Left lobe of liver (tissue), 2 donors: ENCODE results near the gene PDZD2. TPM values are rescaled to one million over a fixed set of nuclear protein-coding genes. Genes with fewer than 3 reads are reported as not detected.
A peak's percentile ranks its signal among the peaks of the same experiment; 100 is the strongest.
"Not testable (repeated sequence)": the region's sequence is repeated elsewhere in the genome, so short reads cannot be mapped to it uniquely, and the experiment has no call there.

Experiments used
- ATAC-seq: fragments of 200-7000 bp; cut with Tn5 transposase; one replicate; pipeline ENCODE4 v1.9.1; 2020; ENCODE audit warnings: mild to moderate bottlenecking, moderate library complexity
- DNase-seq: peaks from one replicate; pipeline ENCODE4 v3.0.0-alpha.2; 2020; ENCODE audit warnings: low spot score
- total RNA-seq: library from RNA; stranded (reverse); gene quantifications from one replicate; pipeline ENCODE4 v1.2.1, GENCODE V29; 2021
- donor health status: DM: no; HTN: no; CAD: no; lungs with moderate emphysema.
- donor health status: DM: no; HTN: yes; CAD: no.

Gene PDZD2
- total RNA-seq, 1 donor from 2014 or later: 0.63 TPM

- ATAC-seq: no peak
Observed at GRCh38 chr5:31995006-31995405, 356.1 kb downstream of the PDZD2 start.

GRCh38 chr5:31995714-31996113 is 356.8 kb downstream of the PDZD2 start:
- no peak for ATAC-seq
- DNase-seq: no peak

More at GRCh38 chr5:31995006-31995405, 356.1 kb downstream of the PDZD2 start:
- no peak for DNase-seq

DNA sequence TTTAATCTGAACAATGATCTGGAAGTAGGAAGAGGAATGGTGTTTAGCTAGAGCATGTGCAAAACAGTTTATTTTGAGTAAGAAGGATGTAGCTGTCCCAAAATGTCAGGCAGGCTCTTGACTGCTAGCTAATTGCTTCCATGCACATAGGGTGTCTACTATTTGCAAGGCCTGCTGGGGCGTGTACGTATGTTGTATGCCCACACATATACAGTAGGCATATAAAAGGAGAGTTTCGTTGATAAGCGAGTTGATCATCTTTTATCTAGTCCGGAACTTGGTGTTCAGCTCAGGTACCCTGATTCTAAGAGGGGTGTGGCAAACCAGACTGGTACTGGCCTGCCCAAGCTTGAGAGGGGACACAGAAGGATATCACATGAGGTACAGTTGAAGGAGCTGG is 358.0 kb downstream of the PDZD2 start:
- no peak for DNase-seq
- no peak for ATAC-seq

GRCh38 chr5:31999470-31999869 is 360.5 kb downstream of the PDZD2 start:
- DNase-seq (no peak), ATAC-seq (peak; percentile 33)

- DNase-seq: no peak
- no peak for ATAC-seq
Observed at GRCh38 chr5:32000731-32001130, 361.8 kb downstream of the PDZD2 start.

DNA sequence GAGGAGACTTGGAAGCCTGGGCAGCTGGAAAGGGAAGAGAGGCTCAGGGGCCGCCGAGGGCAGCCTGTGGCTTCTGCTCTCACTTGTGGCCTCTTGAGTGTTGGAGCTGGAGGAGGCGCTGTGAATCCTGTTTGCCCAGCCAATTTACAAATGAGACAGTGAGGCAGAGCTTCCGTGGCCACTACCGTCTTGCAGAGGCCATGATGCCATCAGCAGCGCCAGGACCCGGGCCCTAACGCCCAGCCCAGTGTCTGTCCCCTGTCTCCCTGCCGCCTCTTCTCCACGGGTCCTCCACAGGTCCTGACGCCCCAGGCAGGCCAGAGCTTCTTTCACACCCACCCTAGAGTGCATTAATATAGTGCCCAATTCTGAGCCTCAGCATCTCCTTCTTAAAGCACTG is 362.4 kb downstream of the PDZD2 start:
- ATAC-seq (no peak), DNase-seq (no peak)

DNA sequence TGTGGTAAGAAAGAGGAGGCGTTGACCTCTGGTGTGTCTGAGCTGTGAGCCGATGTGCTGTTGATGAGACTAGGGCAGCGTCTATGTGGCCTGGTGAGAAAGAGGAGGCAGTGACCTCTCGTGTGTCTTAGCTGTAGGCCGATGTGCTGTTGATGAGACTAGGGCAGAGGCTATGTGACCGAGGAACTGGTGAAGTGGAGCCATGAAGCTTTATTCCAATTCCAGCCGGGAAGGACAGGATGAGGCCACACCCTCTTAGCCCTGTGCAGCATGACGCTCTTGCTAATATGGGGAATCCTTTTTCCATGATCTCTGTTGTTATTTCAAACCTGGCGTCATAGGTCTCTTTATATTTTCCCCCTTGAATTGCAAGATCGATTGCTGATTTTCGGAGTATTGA is 362.8 kb downstream of the PDZD2 start:
- ATAC-seq (no peak), DNase-seq (no peak)

DNA sequence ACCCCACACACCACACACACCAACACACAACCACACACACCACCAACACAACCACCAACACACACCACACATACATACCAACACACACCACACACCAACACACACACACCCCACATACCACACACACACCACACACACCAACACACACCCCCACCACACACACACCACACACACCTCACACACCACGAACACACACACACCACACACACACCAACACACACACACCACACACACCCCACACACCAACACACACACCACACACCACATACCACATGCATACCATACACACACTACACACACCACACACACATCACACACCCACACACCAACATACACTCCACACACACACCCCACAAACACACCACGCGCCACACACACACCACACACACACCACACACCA is 363.8 kb downstream of the PDZD2 start:
- DNase-seq: no peak
- no peak for ATAC-seq

GRCh38 chr5:32003981-32004380 is 365.1 kb downstream of the PDZD2 start:
- ATAC-seq (no peak), DNase-seq (no peak)

GRCh38 chr5:32004404-32004803 is 365.5 kb downstream of the PDZD2 start:
- no peak for DNase-seq
- no peak for ATAC-seq

GRCh38 chr5:32008746-32009145 is 369.8 kb downstream of the PDZD2 start:
- DNase-seq (no peak), ATAC-seq (no peak)

- no peak for DNase-seq
Observed at GRCh38 chr5:32013658-32014057, 374.7 kb downstream of the PDZD2 start.

DNA sequence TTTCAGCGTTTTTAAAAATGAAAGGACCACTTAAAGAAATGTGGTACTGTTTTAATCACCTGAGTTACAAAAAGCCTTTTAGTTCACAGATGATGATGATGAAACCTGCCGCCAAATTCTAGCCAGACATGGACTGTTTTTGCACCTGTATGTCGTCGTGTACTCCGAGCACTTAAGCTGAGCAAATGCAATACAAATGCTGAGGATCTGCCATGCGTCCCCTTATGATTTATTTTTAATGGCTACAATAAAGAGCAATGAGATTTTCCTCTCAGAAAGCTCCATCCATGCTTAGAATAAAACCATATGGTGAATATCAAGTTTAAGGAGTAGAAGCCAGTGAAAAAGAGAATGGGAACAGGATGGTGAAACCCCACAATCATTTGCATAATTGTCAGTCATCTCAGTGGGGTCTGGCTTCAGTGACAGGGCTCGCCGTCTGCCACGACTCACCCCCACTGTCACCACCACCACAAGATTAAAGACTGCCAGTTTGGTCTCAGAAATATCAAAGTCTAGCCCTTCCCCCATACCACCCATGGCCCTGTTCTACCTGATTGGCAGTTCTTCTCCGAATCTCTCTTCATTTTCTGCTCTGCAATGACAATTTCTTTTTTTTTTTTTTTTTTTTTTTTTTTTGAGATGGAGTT is 375.3 kb downstream of the PDZD2 start:
- no peak for ATAC-seq
- DNase-seq: no peak

More at GRCh38 chr5:32013658-32014057, 374.7 kb downstream of the PDZD2 start:
- no peak for ATAC-seq

- not testable (repeated sequence) for ATAC-seq
Observed at GRCh38 chr5:32015262-32015661, 376.3 kb downstream of the PDZD2 start.

DNA sequence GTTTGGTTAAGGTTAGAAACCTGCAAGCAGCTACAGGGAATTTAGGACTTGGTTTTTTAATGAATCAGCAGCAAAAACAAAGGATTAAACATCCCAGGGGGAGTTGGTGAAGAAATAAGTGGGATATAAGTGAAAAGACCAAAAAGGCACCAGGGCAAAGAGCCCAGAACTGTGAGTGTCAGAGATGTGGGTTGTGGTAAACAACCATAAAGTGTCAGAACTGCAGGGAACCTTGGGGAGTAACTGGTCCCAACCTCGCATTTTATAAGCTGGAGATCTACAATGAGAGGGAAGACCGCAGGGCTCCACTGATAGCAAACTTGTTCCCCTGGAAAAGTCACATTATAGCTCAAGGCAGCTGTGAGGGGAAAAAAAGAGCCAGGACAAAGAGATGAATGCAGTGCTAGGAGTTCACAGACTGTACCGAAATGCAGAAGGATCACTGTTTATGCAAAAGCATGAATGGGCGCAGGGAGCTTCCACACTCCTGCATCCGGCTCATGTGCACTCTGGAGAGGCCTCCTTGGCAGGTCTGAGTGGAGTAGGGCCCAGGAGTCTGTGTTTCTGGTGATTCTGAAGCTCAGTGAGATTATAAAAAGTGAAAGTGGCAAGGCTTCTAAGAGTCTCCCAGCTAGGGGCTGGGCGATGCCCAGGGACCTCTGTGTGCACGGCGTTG is 378.9 kb downstream of the PDZD2 start:
- no peak for DNase-seq
- ATAC-seq: no peak

More at GRCh38 chr5:32015262-32015661, 376.3 kb downstream of the PDZD2 start:
- not testable (repeated sequence) for DNase-seq

DNA sequence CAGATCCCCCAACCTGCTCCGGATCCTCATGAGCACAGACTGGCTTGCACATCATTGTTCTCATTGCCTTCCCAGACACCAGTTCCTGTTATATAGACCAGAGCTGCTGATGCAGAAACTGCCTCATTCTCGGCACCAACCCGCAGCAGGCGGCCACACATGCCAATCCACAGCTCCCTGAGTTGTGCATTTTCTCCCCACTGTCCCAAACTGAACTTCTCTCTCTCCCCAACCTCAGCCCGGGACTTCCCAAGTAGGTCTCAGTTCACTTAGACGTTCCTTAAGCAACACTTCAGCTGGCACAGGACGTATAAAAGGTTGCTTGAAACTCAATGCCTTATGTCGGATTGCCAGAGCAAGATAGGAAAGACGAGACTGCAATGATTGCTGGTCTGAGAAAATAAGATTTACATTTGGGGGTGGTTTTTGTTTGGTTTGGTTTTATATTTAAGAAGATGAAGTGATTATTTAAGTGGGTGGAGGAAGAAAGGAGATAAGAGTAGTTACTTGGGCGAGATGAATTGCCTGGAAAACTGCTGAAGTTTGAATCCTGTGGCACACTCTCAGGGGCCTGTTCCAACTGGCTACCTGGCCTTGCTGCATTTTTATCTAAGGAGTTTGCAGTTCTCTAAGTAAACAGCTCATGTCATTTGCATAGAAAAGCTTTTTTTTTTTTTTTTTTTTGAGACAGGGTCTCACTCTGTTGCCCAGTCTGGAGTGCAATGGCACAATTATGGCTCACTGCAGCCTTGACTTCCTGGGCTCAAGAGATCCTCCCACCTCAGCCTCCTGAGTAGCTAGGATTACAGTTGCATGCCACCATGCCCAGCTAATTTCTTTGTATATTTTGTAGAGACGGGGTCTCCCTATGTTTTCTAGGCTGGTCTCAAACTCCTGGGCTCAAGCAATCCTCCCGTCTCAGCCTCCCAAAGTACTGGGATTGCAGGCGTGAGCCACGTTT is 379.8 kb downstream of the PDZD2 start:
- ATAC-seq: no peak
- DNase-seq: no peak

DNA sequence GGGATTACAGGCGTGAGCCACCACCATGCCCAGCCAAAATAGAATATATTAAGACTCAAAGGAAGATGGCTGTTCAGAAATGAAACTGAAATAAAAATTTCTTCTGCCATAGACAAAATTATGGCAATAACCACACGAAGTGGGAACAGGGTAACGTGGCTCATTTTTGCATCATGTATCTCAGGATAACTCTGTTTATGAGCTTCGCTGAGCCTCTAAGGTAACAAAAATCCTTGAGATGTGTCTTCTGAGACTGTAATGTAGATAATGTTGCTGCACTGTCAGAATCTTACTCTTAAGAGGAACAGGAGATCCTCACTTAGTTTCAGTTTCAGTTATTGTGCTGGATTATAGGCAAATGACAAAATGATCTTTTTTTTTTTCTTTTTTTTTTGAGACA is 381.3 kb downstream of the PDZD2 start:
- no peak for ATAC-seq
- no peak for DNase-seq

DNA sequence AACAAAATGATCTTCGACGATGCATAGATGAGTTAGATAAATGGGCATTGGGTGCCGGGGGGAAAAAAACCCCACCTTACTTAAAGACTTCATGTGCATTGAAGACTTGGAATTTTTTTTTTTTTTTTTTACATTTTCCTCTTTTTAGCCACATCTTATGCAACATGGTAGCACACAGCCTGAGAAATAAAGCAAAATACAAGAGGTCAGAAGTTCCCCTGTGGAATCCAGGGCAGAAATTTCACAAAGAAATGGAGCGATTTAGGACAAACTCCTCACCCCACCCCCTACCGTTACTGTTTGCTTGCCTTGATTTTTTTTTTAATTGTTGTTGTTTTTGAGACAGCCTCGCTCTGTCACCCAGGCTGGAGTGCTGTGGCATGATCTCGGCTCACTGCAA is 382.0 kb downstream of the PDZD2 start:
- no peak for DNase-seq
- ATAC-seq: no peak

DNA sequence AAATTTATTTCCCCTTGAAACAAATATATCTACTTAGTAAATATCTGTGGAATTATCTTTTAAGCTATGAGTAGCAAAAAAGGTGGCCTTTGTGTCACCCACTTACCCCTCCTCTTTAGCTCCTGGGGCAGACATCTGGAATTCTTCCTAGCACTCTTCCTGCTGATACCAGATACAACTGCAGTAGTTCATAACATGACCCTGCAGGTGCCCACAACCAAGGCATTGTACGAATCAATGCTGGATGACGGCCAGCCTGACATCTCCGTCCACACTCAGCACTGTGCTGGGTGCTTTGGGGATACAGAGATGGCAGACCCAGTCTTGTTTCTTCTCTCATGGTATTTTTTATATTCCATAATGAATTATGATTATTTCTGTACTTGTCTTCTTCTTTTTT is 382.8 kb downstream of the PDZD2 start:
- ATAC-seq (no peak), DNase-seq (no peak)

GRCh38 chr5:32022638-32023037 is 383.7 kb downstream of the PDZD2 start:
- ATAC-seq (no peak), DNase-seq (no peak)

- DNase-seq: no peak
- ATAC-seq: no peak
Observed at GRCh38 chr5:32023816-32024215, 384.9 kb downstream of the PDZD2 start.

GRCh38 chr5:32024751-32025150 is 385.8 kb downstream of the PDZD2 start:
- ATAC-seq (no peak), DNase-seq (no peak)
